ENCODE data around the gene ZNF280C.
"Not testable (repeated sequence)": the region's sequence is repeated elsewhere in the genome, so short reads cannot be mapped to it uniquely, and the experiment has no call there.

Gene ZNF280C

GRCh38 chrX:130268449-130269170 is at the start of gene ZNF280C:
ZNF280C (minus strand) TSS chrX:130268899; CDS start chrX:130260449, 8,450 bp downstream.
- DNase-seq, result peak; percentile 93

GRCh38 chrX:130304587-130305368 is 36.1 kb upstream of the ZNF280C start:
- DNase-seq, result no peak

GRCh38 chrX:130301977-130302376 is 33.3 kb upstream of the ZNF280C start:
- no peak for DNase-seq

GRCh38 chrX:130301405-130301804 is 32.7 kb upstream of the ZNF280C start:
- no peak for DNase-seq

- no peak for DNase-seq
Measured at GRCh38 chrX:130300010-130300282, 31.2 kb upstream of the ZNF280C start.

GRCh38 chrX:130299279-130300009 is 30.7 kb upstream of the ZNF280C start:
- no peak for DNase-seq

- DNase-seq, result no peak
Measured at GRCh38 chrX:130296743-130297142, 28.0 kb upstream of the ZNF280C start.

GRCh38 chrX:130296297-130296678 is 27.6 kb upstream of the ZNF280C start:
- DNase-seq, result no peak

GRCh38 chrX:130295519-130296296 is 27.0 kb upstream of the ZNF280C start:
- DNase-seq, result no peak

GRCh38 chrX:130287071-130287770 is 18.5 kb upstream of the ZNF280C start:
- DNase-seq, result no peak

- no peak for DNase-seq
Measured at GRCh38 chrX:130285710-130286109, 17.0 kb upstream of the ZNF280C start.

- no peak for DNase-seq
Measured at GRCh38 chrX:130285069-130285620, 16.4 kb upstream of the ZNF280C start.

- no peak for DNase-seq
Measured at GRCh38 chrX:130282151-130282550, 13.5 kb upstream of the ZNF280C start.

- DNase-seq, result no peak
Measured at GRCh38 chrX:130280901-130281300, 12.2 kb upstream of the ZNF280C start.

GRCh38 chrX:130272253-130272652 is 3.6 kb upstream of the ZNF280C start:
- DNase-seq, result not testable (repeated sequence)

GRCh38 chrX:130269391-130269790 is 692 bp upstream of the ZNF280C start:
- DNase-seq, result not testable (repeated sequence)

- DNase-seq, result no peak
Measured at GRCh38 chrX:130267956-130268448, 697 bp downstream of the ZNF280C start.

- no peak for DNase-seq
Measured at GRCh38 chrX:130264573-130264972, 4.1 kb downstream of the ZNF280C start.

GRCh38 chrX:130263016-130263415 is 5.7 kb downstream of the ZNF280C start:
- no peak for DNase-seq

- DNase-seq, result no peak
Measured at GRCh38 chrX:130262231-130262630, 6.5 kb downstream of the ZNF280C start.

- no peak for DNase-seq
Measured at GRCh38 chrX:130261296-130261893, 7.3 kb downstream of the ZNF280C start.

Data from stimulated activated CD4-positive, alpha-beta T cell treated with anti-CD3 and anti-CD28 coated beads, Interleukin-15, amount 100 ng/mL, for 24 hours (primary cell).